ENCODE results near the gene COPB1. TPM values are rescaled to one million over a fixed set of nuclear protein-coding genes. Genes with fewer than 3 reads are reported as not detected.

COPB1 gene
- total RNA-seq, 1 donor from 2014 or later = 93.9 TPM

GRCh38 chr11:14424096-14424495, 75.5 kb downstream of the COPB1 start:
- DNase-seq (ENCODE audit: low read depth, low spot score) = no peak
- no peaks in the 10 kb centered on the region for H3K4me1 Mint-ChIP-seq
- no peak overlapping the region for H3K4me3 Mint-ChIP-seq
- H3K27ac Mint-ChIP-seq (ENCODE audit: unreplicated experiment) = no peak overlapping the region
- no peak for TF ChIP-seq CTCF (conservative IDR thresholded peaks at IDR 0.05)
- H3K9me3 Mint-ChIP-seq = no peaks in the 10 kb centered on the region
- H3K27me3 Mint-ChIP-seq (ENCODE audit: low read depth) = no peaks in the 10 kb centered on the region
- H3K36me3 Mint-ChIP-seq (ENCODE audit: low read depth) = no peaks in the 10 kb centered on the region

GRCh38 chr11:14423633-14424032, 76.0 kb downstream of the COPB1 start:
- Mint-ChIP-seq H3K9me3 (no peaks in the 10 kb centered on the region), H3K27me3 (ENCODE audit: low read depth) (no peaks in the 10 kb centered on the region), H3K4me3 (no peak overlapping the region), H3K4me1 (peaks cover 3% of the 10 kb centered on the region), H3K36me3 (ENCODE audit: low read depth) (no peaks in the 10 kb centered on the region), H3K27ac (ENCODE audit: unreplicated experiment) (no peak overlapping the region)
- TF ChIP-seq CTCF (conservative IDR thresholded peaks at IDR 0.05) = no peak
- no peak for DNase-seq (ENCODE audit: low read depth, low spot score)

- Mint-ChIP-seq H3K27me3 (ENCODE audit: low read depth) (no peaks in the 10 kb centered on the region), H3K4me1 (peaks cover 8% of the 10 kb centered on the region), H3K4me3 (no peak overlapping the region), H3K9me3 (no peaks in the 10 kb centered on the region), H3K36me3 (ENCODE audit: low read depth) (no peaks in the 10 kb centered on the region), H3K27ac (ENCODE audit: unreplicated experiment) (no peak overlapping the region)
- no peak for DNase-seq (ENCODE audit: low read depth, low spot score)
- TF ChIP-seq CTCF (conservative IDR thresholded peaks at IDR 0.05) = no peak
These were observed 76.8 kb downstream of the COPB1 start for GRCh38 chr11:14422814-14423182.

GRCh38 chr11:14422052-14422813, 77.4 kb downstream of the COPB1 start:
- TF ChIP-seq CTCF (conservative IDR thresholded peaks at IDR 0.05) = no peak
- no peak overlapping the region for H3K27ac Mint-ChIP-seq (ENCODE audit: unreplicated experiment)
- peaks cover 14% of the 10 kb centered on the region for H3K4me1 Mint-ChIP-seq
- H3K9me3 Mint-ChIP-seq = no peaks in the 10 kb centered on the region
- H3K4me3 Mint-ChIP-seq = no peak overlapping the region
- H3K27me3 Mint-ChIP-seq (ENCODE audit: low read depth) = no peaks in the 10 kb centered on the region
- DNase-seq (ENCODE audit: low read depth, low spot score) = peak; percentile 23
- H3K36me3 Mint-ChIP-seq (ENCODE audit: low read depth) = no peaks in the 10 kb centered on the region

- Mint-ChIP-seq H3K4me1 (peaks cover 22% of the 10 kb centered on the region), H3K9me3 (no peaks in the 10 kb centered on the region), H3K27ac (ENCODE audit: unreplicated experiment) (no peak overlapping the region), H3K27me3 (ENCODE audit: low read depth) (no peaks in the 10 kb centered on the region), H3K36me3 (ENCODE audit: low read depth) (no peaks in the 10 kb centered on the region), H3K4me3 (no peak overlapping the region)
- no peak for TF ChIP-seq CTCF (conservative IDR thresholded peaks at IDR 0.05)
- no peak for DNase-seq (ENCODE audit: low read depth, low spot score)
These were observed 79.4 kb downstream of the COPB1 start for GRCh38 chr11:14420223-14420622.

Data from neural crest cell (in vitro differentiated cells).